ENCODE results near the gene TJP2. TPM values are rescaled to one million over a fixed set of nuclear protein-coding genes. Genes with fewer than 3 reads are reported as not detected.
A peak's percentile ranks its signal among the peaks of the same experiment; 100 is the strongest.

The TJP2 gene
- total RNA-seq, 2 donors from 2014 or later = 60.2 to 79.1 TPM

GRCh38 chr9:69171517-69171916 is 2.6 kb upstream of the TJP2 start:
- Histone ChIP-seq H3K27me3 (no peaks in the 10 kb centered on the region), H3K36me3 (replicated peaks in 1 of 2; ENCODE audit: insufficient read depth in 1 of 2, low read depth in 2 of 2) (no peaks in the 10 kb centered on the region), H3K9me3 (no peaks in the 10 kb centered on the region), H3K4me1 (peaks cover 45% of the 10 kb centered on the region), H3K4me3 (no peak overlapping the region), H3K27ac (no peak overlapping the region)
- DNase-seq (no peak), ATAC-seq (no peak)
- intact Hi-C loops (cut with DNase I) = no loop called here
- 93 to 96% methylated on average over 6 of the region's 6 CpGs for WGBS, 2 donors
- TF ChIP-seq POLR2A (IDR thresholded peaks at IDR 0.05) (no peak), CTCF (IDR thresholded peaks at IDR 0.05) (no peak)

- Histone ChIP-seq H3K9me3 (no peaks in the 10 kb centered on the region), H3K36me3 (replicated peaks in 1 of 2; ENCODE audit: insufficient read depth in 1 of 2, low read depth in 2 of 2) (no peaks in the 10 kb centered on the region), H3K27ac (no peak overlapping the region), H3K4me3 (no peak overlapping the region), H3K4me1 (peaks cover 55% of the 10 kb centered on the region), H3K27me3 (no peaks in the 10 kb centered on the region)
- ATAC-seq = no peak
- no peak for DNase-seq
- 73 to 84% methylated on average over 6 of the region's 6 CpGs for WGBS, 2 donors
- TF ChIP-seq CTCF (IDR thresholded peaks at IDR 0.05) (no peak), POLR2A (IDR thresholded peaks at IDR 0.05) (no peak)
- intact Hi-C loops (cut with DNase I) = no loop called here
Measured at GRCh38 chr9:69172895-69173294, 1.2 kb upstream of the TJP2 start.

GRCh38 chr9:69173497-69173890 is 583 bp upstream of the TJP2 start:
- Histone ChIP-seq H3K4me3 (peak overlapping the region; percentile 10 to 49), H3K4me1 (peaks cover 61% of the 10 kb centered on the region), H3K27ac (peak overlapping the region in 3 of 4 donors; percentile 42 to 69 (median 59)), H3K9me3 (no peaks in the 10 kb centered on the region), H3K36me3 (replicated peaks in 1 of 2; ENCODE audit: insufficient read depth in 1 of 2, low read depth in 2 of 2) (no peaks in the 10 kb centered on the region), H3K27me3 (no peaks in the 10 kb centered on the region)
- no peak for ATAC-seq
- WGBS, 2 donors = 8 to 9% methylated on average over 7 to 17 of the region's 17 CpGs
- TF ChIP-seq POLR2A (IDR thresholded peaks at IDR 0.05) (no peak), CTCF (IDR thresholded peaks at IDR 0.05) (no peak)
- DNase-seq = no peak
- intact Hi-C loops (cut with DNase I) = no loop called here

- WGBS, 2 donors = 25 to 32% methylated on average over 17 to 21 of the region's 21 CpGs
- ATAC-seq = peak; percentile 38
- intact Hi-C loops (cut with DNase I) = no loop called here
- H3K9me3 ChIP-seq = no peaks in the 10 kb centered on the region
- no peaks in the 10 kb centered on the region for H3K36me3 ChIP-seq (replicated peaks in 1 of 2; ENCODE audit: insufficient read depth in 1 of 2, low read depth in 2 of 2)
- H3K4me3 ChIP-seq = peak overlapping the region; percentile 10 to 49
- H3K27me3 ChIP-seq = no peaks in the 10 kb centered on the region
- peak overlapping the region in 3 of 4 donors; percentile 42 to 69 (median 59) for H3K27ac ChIP-seq
- peak in 3 of 4 donors; percentile 22 to 61 (median 25) for DNase-seq
- TF ChIP-seq CTCF (IDR thresholded peaks at IDR 0.05) (no peak), POLR2A (IDR thresholded peaks at IDR 0.05) (peak in 1 of 3 donors; percentile 24)
- H3K4me1 ChIP-seq = peaks cover 73% of the 10 kb centered on the region
Measured at GRCh38 chr9:69174616-69175463, 763 bp downstream of the TJP2 start.
